HAP-1 (cell line): Measurements from ENCODE around the gene RASAL2.

Experiments used
- DNase-seq, 2 experiments: peaks; one replicate each; pipeline ENCODE4 v3.0.0-alpha.2; 2016 to 2020; ENCODE audit warnings: low spot score in 2 of 2
- H3K27me3 ChIP-seq: fragments of 250-450 bp; sonication (Bioruptor Pico); 2 replicates; pipeline ENCODE4 v1.5.1; 2020; ENCODE audit warnings: low read depth, mild to moderate bottlenecking, moderate library complexity
- H3K36me3 ChIP-seq: fragments of 250-450 bp; sonication (Bioruptor Pico); replicated peaks from 2 replicates; pipeline ENCODE4 v1.5.1; 2020; ENCODE audit warnings: mild to moderate bottlenecking
- H3K4me1 ChIP-seq: fragments of 250-450 bp; sonication (Bioruptor Pico); 2 replicates; pipeline ENCODE4 v1.5.1; 2020; ENCODE audit warnings: mild to moderate bottlenecking
- H3K4me3 ChIP-seq: fragments of 250-450 bp; sonication (Bioruptor Pico); 2 replicates; pipeline ENCODE4 v1.5.1; 2020; ENCODE audit warnings: mild to moderate bottlenecking, moderate library complexity
- H3K9me3 ChIP-seq: fragments of 250-450 bp; sonication (Bioruptor Pico); 2 replicates; pipeline ENCODE4 v1.5.1; 2020; ENCODE audit warnings: mild to moderate bottlenecking, moderate library complexity
- in situ Hi-C: fragments of 300-500 bp; cut with MboI; formaldehyde crosslinking; loops from 3 replicates; pipeline ENCODE4 v1.14.3; 2020; ENCODE audit warnings: low sequenced_read_pairs, inconsistent platforms, mixed read lengths

The RASAL2 gene

DNA sequence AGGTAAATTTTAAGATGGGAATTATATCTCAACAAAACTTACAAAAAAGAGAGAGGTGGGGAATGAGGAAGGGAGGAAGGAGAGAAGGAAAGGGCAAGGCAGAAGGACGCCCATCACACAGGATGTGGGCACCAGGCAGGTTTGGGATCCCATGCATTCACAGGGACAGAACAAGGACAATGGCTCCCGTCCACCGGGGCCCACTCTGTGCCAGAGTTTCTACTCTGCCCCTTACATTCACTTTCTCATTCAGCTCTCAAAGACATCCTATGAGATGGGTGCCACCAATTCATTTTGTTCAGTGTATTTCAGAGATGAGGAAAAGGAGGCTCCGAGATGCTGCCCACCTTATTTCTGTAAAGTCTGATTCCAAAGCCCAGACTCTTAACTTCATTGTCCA lies 395.5 kb downstream of the RASAL2 start:
- no peak for DNase-seq
- Histone ChIP-seq H3K36me3 (no peaks in the 10 kb centered on the region), H3K4me3 (no peak overlapping the region), H3K9me3 (no peaks in the 10 kb centered on the region), H3K4me1 (no peaks in the 10 kb centered on the region), H3K27me3 (no peaks in the 10 kb centered on the region)
- in situ Hi-C loops, result no loop called here

DNA sequence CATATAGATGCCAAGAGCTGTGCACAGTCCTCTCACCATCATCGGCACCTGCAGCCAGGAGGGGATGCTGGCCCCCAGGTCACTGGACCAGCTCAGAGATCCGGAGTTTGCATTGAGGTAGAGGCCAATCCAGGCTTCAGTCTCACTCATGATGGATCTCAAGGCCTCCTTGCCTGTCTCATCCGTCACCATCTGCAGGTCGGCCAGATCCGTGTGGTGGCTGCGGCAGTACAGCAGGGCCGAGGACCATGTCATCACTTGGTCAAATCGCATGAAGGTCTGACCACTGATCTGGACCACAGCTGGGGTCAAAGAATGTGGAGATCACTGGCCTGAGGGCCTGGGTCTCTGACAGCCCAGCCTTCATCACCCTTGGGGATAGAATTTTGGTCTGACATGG lies 396.2 kb downstream of the RASAL2 start:
- Histone ChIP-seq H3K9me3 (no peaks in the 10 kb centered on the region), H3K4me1 (no peaks in the 10 kb centered on the region), H3K36me3 (no peaks in the 10 kb centered on the region), H3K27me3 (no peaks in the 10 kb centered on the region), H3K4me3 (no peak overlapping the region)
- in situ Hi-C loops, result no loop called here
- DNase-seq, result no peak

DNA sequence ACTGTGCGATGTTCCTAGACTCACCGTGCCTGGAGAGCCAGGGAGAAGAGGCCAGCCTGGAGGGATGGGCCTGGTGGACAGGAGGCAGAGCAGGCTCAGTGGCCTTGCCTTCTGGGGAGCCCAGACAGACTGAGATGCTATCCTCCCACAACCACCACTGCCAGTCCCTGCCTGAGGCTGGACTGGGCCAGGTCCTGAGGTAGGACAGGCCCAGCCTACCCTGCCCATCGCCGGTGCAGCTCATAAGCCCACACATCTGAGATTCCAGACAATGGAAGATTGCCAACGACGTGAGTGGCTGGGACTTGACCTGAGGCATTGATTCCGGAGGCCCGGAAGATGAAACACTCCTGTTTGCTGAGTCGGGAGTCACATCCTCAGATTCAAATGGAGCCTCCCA lies 397.1 kb downstream of the RASAL2 start:
- in situ Hi-C loops, result no loop called here
- Histone ChIP-seq H3K4me3 (no peak overlapping the region), H3K36me3 (no peaks in the 10 kb centered on the region), H3K9me3 (no peaks in the 10 kb centered on the region), H3K27me3 (no peaks in the 10 kb centered on the region), H3K4me1 (no peaks in the 10 kb centered on the region)
- no peak for DNase-seq

DNA sequence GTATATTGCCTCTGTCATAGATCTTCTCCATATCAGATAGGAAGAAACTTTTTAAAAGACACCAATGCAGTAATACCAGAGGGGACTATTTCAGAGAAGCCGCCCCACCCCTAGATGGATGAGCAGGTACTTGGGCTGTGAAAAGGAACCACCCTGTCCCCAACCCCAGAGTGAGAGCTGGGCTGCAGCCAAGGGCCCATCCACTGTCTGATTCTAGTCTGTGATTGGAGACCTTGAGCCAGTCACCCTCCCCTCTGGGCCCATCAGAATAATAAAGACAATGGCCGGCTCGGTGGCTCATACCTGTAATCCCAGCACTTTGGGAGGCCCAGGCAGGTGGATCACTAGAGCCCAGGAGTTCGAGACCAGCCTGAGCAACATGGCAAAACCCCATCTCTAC lies 397.8 kb downstream of the RASAL2 start:
- Histone ChIP-seq H3K27me3 (no peaks in the 10 kb centered on the region), H3K9me3 (no peaks in the 10 kb centered on the region), H3K4me3 (no peak overlapping the region), H3K36me3 (no peaks in the 10 kb centered on the region), H3K4me1 (no peaks in the 10 kb centered on the region)
- in situ Hi-C loops, result no loop called here
- DNase-seq, result no peak

DNA sequence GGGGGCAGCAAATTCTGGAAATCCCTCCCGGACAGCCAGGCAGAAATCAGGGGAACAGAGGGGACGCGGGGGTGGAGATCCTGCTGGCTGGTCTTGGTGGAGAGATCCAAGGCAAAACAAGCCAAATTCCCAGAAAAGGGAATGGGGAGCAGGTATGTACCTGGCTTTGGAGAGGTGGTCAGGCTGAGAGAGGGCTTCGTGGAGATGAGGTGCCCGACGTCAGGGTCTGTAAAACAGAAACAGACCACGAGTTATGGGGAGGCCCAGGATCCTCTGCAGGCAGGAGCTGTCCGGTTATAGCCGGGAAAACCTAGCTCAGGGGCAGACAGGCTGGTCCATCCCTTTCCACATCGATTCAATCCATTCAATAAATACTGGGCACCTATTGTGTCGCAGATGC lies 398.4 kb downstream of the RASAL2 start:
- in situ Hi-C loops, result no loop called here

DNA sequence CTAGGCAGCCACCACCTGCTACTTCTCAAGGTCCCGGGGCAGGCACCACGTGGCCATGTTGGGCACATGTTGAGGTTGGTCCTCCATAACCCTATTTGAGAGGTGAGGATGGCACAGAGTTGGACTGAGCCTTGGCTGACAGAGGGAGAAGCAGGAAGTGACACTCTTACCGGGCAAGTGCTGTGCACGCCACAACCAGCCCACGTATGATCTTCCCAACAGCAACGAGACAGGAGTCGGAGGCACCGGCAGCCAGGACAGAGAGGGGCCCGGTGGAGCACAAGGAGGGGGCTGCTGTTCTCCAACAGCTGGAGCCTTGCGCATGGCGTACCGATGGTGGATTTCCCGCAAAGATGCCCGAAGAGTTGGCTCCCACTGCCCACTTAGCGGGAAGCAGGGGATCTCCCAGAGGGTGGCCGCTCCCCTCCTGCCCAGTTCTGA lies 399.4 kb downstream of the RASAL2 start:
- Histone ChIP-seq H3K36me3 (no peaks in the 10 kb centered on the region), H3K4me1 (no peaks in the 10 kb centered on the region), H3K4me3 (no peak overlapping the region), H3K9me3 (no peaks in the 10 kb centered on the region), H3K27me3 (no peaks in the 10 kb centered on the region)
- in situ Hi-C loops, result no loop called here
- DNase-seq, result no peak

More for the DNA sequence above, 398.4 kb downstream of the RASAL2 start:
- Histone ChIP-seq H3K36me3 (no peaks in the 10 kb centered on the region), H3K4me1 (no peaks in the 10 kb centered on the region), H3K9me3 (no peaks in the 10 kb centered on the region), H3K4me3 (no peak overlapping the region), H3K27me3 (no peaks in the 10 kb centered on the region)
- no peak for DNase-seq

DNA sequence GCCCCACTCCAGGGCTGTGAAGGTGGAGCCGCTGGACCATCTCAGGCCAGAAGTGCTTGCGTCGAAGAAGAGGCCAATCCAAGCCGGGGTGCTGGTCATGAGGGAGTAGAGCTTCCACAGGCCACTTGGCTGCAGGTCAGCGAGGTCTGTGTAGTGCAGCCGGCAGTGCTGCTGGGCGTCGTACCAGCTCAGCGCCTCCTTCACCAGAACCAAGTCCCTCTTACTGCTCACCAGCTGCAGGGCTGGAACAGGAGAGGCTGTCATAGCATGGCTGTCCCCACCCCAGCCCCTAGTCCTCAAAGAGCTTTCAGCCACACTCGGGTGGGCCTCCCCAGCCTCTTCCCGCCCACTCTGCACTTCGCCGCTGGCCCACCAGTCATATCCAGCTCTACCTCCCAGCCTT lies 400.7 kb downstream of the RASAL2 start:
- Histone ChIP-seq H3K4me3 (no peak overlapping the region), H3K27me3 (no peaks in the 10 kb centered on the region), H3K9me3 (no peaks in the 10 kb centered on the region), H3K36me3 (no peaks in the 10 kb centered on the region), H3K4me1 (no peaks in the 10 kb centered on the region)
- no peak for DNase-seq
- in situ Hi-C loops, result no loop called here

DNA sequence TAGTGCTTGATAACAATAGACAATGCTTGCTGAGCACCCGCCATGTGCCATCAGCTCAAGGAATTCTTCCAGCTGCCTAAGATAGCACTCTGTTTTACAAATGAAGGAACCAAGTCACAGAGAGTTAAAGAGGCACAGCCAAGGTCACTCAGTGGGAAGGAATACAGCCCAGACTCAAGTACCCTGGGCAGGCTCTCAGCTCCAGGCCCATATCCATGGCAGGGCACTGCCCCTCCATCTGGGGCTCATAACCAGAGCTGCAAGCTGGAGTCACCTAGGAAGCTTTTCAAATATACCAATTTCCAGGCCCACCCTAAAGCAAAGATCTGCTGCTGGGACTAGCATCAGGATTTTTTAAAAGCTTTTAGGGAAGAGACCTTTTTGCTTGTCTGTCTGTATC lies 401.3 kb downstream of the RASAL2 start:
- no peak overlapping the region for H3K4me3 ChIP-seq
- H3K4me1 ChIP-seq, result no peaks in the 10 kb centered on the region
- no peaks in the 10 kb centered on the region for H3K36me3 ChIP-seq
- no peaks in the 10 kb centered on the region for H3K9me3 ChIP-seq
- no peak for DNase-seq
- no peaks in the 10 kb centered on the region for H3K27me3 ChIP-seq
- in situ Hi-C loops, result no loop called here

DNA sequence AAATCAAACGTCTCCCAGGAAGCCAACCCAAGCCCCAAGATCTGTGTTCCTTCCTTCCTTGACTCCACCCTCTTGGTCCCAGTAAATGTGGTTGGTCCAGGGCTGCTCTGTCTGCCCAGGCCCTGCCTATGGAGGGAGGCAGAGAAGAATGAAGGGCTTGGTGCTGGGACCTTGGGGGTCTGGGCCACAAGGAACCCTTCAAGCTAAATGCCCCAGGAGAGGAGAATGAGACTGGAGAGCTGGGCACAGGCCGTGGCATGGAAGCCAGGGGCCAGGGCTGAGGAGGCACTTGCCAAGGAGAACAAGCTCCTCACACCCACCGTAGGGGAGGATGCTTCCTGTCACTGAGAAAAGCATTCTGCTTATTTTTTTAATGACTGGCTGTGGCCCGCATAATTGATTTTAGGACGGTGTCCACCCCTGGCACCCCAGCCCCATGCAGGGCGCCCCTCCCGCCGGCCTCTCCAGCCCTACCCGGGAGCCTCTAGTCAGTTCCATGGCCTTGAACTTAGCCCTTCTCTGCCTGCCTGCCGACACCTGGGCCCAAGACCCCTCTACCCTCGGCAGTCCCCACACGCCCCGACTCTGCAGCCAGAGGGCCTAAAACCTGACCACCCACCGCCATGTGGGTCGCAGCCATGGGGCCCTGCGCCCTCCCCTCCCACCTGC lies 402.0 kb downstream of the RASAL2 start:
- no peak for DNase-seq
- no peaks in the 10 kb centered on the region for H3K27me3 ChIP-seq
- no peaks in the 10 kb centered on the region for H3K36me3 ChIP-seq
- no peaks in the 10 kb centered on the region for H3K9me3 ChIP-seq
- in situ Hi-C loops, result no loop called here
- H3K4me1 ChIP-seq, result no peaks in the 10 kb centered on the region
- H3K4me3 ChIP-seq, result no peak overlapping the region

DNA sequence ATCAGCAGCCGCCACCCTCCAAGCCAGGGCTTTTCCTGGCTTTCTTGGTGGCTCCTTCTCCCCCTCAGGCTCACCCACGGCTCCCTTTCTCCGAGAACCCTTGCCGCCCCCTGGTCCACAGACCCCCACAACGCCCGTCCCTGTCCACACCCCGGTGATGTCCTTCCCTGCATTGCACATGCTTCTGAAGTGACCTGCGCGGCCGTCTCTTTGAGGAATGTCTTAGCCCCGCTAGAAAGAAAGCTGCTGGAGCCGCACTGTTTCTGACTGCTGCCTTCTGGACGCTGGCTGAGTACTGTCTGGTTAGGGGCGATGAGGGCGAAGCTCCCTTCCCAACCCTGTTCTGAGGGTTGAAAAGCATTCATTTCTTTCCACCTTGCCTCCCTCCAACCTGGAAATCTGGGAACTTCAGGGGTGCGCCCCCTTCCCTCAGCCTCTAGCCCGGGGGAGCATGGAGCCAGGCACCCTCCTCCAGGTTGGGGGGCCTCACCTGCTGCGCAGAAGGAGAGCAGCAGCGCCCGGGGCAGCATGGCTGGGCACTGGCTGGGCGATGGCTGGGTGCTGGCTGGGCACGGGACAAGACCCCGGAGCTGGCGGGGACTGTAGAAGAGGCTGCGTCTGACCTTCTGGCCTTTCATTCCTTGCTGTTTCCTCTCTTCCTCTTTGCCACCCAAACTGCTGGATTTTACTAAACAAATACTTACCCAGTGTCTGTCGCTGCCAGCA lies 402.7 kb downstream of the RASAL2 start, which contains the start of gene CLEC20A:
Gene CLEC20A, minus strand, starts transcription at position 555 of the 726 bp plus-strand sequence. Its CDS starts 25 bp downstream, at position 530.
- no peaks in the 10 kb centered on the region for H3K4me1 ChIP-seq
- in situ Hi-C loops, result no loop called here

DNA sequence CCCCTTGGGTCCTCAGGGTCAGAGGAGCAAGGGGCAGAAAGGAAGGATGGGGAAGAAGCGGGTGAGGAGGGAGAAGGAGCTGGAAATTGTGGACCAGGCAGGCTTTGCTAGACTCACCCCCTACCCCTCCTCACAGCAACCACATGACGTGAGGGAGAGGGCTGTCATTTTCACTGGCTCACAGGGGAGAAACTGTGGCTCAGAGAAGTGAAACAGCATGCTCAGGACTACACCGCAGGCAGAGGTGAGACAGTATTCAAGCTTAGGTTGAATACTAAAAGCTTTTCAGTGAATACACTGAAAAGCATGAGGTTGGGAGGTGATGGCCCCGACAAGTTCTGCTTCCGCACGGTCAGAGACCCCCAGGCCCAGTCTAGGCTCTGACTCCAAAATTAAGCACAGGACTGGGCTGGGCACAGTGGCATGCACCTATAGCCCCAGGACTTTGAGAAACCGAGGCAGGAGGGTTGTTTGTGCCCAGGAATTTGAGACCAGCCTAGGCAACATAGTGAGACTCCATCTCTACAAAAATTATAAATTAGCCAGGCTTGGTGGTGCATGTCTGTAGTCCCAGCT lies 404.1 kb downstream of the RASAL2 start:
- no peak overlapping the region for H3K4me3 ChIP-seq
- H3K27me3 ChIP-seq, result no peaks in the 10 kb centered on the region
- H3K4me1 ChIP-seq, result no peaks in the 10 kb centered on the region
- no peaks in the 10 kb centered on the region for H3K9me3 ChIP-seq
- DNase-seq, result no peak
- H3K36me3 ChIP-seq, result no peaks in the 10 kb centered on the region
- in situ Hi-C loops, result no loop called here

More for the DNA sequence above, 402.7 kb downstream of the RASAL2 start, which contains the start of gene CLEC20A:
- Histone ChIP-seq H3K27me3 (no peaks in the 10 kb centered on the region), H3K9me3 (no peaks in the 10 kb centered on the region), H3K36me3 (no peaks in the 10 kb centered on the region), H3K4me3 (no peak within 1 kb of the TSS)
- DNase-seq, result no peak

DNA sequence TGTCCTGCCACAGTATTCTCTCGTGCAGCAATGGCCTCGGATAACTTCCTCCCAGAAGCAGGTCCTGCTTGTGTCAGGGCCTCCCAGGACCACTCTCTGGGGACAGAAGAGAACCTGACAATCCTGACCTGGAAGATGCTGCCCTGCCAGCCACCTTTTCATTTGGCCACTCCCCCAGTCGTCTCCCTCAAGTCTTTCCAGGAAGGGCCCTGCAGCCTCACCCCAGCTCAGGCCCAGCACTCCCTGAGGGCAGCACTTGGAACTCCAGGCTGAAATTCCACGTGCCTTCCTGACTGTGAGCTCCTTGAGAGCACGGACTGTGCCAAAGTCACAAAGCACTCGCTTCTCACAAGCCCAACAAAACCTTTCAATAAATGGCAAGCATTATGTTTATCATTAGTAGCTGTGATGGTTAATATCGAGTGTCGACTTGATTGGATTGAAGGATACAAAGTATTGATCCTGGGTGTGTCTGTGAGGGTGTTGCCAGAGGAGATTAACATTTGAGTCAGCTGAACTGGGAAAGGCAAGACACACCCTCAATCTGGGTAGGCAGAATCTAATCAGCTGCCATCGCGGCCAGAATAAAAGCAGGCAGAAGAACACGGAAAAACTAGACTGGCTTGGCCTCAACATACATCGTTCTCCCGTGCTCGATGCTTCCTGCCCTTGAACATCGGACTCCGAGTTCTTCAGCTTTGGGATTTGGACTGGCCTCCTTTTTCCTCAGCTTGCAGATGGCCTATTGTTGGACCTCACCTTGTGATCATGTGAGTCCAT lies 405.2 kb downstream of the RASAL2 start:
- in situ Hi-C loops, result no loop called here
- H3K4me3 ChIP-seq, result no peak overlapping the region
- no peaks in the 10 kb centered on the region for H3K4me1 ChIP-seq
- no peaks in the 10 kb centered on the region for H3K36me3 ChIP-seq
- no peak for DNase-seq
- H3K9me3 ChIP-seq, result no peaks in the 10 kb centered on the region
- no peaks in the 10 kb centered on the region for H3K27me3 ChIP-seq

DNA sequence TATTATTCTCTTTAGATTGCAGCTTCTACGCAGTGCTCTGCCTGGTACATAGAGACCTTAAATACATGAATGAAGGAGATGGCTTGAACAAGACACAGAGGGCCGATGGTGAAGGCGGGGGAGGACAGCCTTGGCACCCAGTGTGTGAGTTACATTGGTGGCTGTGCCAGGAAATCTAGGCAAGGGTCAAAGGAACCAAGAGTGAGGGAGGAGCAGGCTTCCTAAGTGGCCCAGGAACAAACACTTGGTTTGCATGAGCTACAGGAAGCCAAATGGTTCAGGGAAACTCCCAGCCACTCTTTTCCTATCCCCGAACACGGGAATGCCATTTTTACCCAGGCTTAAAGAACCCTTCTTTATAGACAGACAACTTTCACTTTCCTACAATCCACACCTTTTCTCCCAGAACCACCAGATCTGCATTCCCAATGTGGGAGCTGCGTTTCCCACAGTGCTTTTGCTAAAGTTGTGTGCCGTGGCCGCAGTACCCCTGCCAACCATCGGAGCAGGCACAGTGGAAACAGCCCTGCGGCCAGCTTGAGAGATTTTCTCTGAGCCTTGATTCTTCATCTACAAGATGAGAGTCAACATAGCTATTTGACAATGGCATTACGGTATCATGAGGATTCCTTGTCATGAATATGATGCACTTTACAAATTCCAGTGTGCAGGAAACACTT lies 406.3 kb downstream of the RASAL2 start:
- Histone ChIP-seq H3K27me3 (no peaks in the 10 kb centered on the region), H3K9me3 (no peaks in the 10 kb centered on the region), H3K4me1 (no peaks in the 10 kb centered on the region), H3K36me3 (no peaks in the 10 kb centered on the region), H3K4me3 (no peak overlapping the region)
- peak in 1 of 2 experiments; percentile 38 for DNase-seq
- in situ Hi-C loops, result no loop called here
